Left ventricle myocardium inferior (tissue), 1 donor: Measurements from ENCODE around the gene MTIF2. TPM values are rescaled to one million over a fixed set of nuclear protein-coding genes. Genes with fewer than 3 reads are reported as not detected.
"Not testable (repeated sequence)": the region's sequence is repeated elsewhere in the genome, so short reads cannot be mapped to it uniquely, and the experiment has no call there.

Source experiments
- DNase-seq: peaks from one replicate; pipeline ENCODE4 v3.0.0-alpha.2; 2020
- H3K27ac ChIP-seq: fragments of 200-600 bp; replicated peaks from 2 replicates; pipeline ENCODE4 v1.8.0; 2021
- H3K27me3 ChIP-seq: fragments of 200-600 bp; 2 replicates; pipeline ENCODE4 v1.8.0; 2021; ENCODE audit warnings: low read depth
- H3K36me3 ChIP-seq: fragments of 200-600 bp; 2 replicates; pipeline ENCODE4 v1.8.0; 2021
- H3K4me1 ChIP-seq: fragments of 200-600 bp; 2 replicates; pipeline ENCODE4 v1.8.0; 2021
- H3K4me3 ChIP-seq: fragments of 200-600 bp; 2 replicates; pipeline ENCODE4 v1.8.0; 2021; ENCODE audit warnings: mild to moderate bottlenecking, moderate library complexity
- H3K9me3 ChIP-seq: fragments of 200-600 bp; replicated peaks from 2 replicates; pipeline ENCODE4 v1.8.0; 2021
- intact Hi-C: fragments of 100-400 bp; cut with micrococcal nuclease; formaldehyde crosslinking; loops from one replicate; pipeline ENCODE4 v1.11.0; 2022
- total RNA-seq: library from RNA; stranded (reverse); fragmentation: NEBNext Ultra II Directional; extraction: Animal tissue kit (Norgen Biotek cat#: 25700); gene quantifications from one replicate; pipeline ENCODE4 v1.2.1, GENCODE V29; 2021
- TF ChIP-seq, protein P1 (sequence below): fragments of 200-600 bp; IDR thresholded peaks from 2 replicates; pipeline ENCODE4 v1.8.0; 2021; ENCODE audit warnings: antibody characterized with exemption, mild to moderate bottlenecking, borderline replicate concordance
- donor health status: DM: no; HTN: yes; CAD: no; lungs with severe emphysema.

The MTIF2 gene
- total RNA-seq, 1 donor from 2014 or later: 53.0 TPM

DNA sequence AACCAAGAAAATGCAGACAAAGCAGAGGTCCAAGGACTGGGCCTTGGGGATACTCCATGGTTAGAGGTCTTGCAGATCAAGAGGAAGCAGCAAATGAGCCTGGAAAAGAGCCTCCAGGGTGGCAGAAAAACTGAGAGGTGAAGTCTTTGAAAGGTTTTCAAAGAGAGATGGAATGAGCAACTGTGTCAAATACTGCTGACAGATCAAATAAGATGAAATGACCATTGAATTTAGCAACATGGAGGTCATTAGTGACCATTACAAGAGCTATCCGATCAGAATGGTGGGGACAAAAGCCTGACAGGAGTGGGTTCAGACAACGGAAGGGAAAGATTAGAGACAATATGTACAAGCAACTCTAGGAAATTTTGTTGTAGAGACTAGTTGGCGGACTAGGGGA is 38.5 kb downstream of the MTIF2 start:
- H3K4me1 ChIP-seq: peaks cover 60% of the 10 kb centered on the region
- intact Hi-C loops: no loop called here
- no peak overlapping the region for H3K27ac ChIP-seq
- H3K27me3 ChIP-seq: no peaks in the 10 kb centered on the region
- H3K4me3 ChIP-seq: no peak overlapping the region
- no peaks in the 10 kb centered on the region for H3K9me3 ChIP-seq
- peaks cover 18% of the 10 kb centered on the region for H3K36me3 ChIP-seq
- TF ChIP-seq, protein P1, sequence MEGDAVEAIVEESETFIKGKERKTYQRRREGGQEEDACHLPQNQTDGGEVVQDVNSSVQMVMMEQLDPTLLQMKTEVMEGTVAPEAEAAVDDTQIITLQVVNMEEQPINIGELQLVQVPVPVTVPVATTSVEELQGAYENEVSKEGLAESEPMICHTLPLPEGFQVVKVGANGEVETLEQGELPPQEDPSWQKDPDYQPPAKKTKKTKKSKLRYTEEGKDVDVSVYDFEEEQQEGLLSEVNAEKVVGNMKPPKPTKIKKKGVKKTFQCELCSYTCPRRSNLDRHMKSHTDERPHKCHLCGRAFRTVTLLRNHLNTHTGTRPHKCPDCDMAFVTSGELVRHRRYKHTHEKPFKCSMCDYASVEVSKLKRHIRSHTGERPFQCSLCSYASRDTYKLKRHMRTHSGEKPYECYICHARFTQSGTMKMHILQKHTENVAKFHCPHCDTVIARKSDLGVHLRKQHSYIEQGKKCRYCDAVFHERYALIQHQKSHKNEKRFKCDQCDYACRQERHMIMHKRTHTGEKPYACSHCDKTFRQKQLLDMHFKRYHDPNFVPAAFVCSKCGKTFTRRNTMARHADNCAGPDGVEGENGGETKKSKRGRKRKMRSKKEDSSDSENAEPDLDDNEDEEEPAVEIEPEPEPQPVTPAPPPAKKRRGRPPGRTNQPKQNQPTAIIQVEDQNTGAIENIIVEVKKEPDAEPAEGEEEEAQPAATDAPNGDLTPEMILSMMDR: no peak
- no peak for DNase-seq

DNA sequence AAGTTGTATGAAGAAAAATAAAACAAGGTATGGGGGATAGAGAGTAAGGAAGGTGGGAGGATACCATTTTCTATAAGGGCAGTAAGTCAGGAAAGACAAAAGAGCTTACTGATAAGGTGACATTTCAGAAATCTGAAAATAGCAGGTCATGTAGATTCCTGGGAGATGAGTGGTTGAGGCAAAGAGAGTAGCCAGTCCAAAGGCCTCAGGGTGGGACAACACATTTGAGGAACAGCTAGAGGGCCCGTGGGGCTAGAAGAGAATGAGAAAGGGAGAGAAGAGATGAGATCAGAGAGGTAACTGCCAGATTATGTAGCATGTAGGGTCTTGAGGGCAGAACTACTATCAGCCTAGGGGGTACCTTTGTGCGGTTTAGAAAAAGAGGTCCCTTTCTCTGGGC is 39.8 kb downstream of the MTIF2 start:
- intact Hi-C loops: no loop called here

DNA sequence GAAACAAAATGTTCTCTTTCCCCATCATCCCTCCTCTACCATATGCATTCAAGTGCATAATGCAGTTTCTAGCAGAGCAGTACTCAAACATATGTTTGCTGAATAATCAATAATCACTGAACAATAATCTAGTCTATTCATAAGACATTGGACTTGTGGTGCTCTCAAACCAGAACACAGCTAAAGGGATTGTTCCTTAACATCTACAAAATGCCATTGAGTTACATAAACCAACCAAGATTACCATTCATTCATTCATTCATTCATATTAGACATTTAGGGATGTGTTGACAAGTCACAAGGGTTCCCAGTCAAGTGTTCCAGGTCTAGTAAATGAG is 40.8 kb downstream of the MTIF2 start:
- Histone ChIP-seq H3K36me3 (no peaks in the 10 kb centered on the region), H3K4me1 (peaks cover 57% of the 10 kb centered on the region), H3K4me3 (no peak overlapping the region), H3K9me3 (no peaks in the 10 kb centered on the region), H3K27ac (peak overlapping the region; percentile 39), H3K27me3 (no peaks in the 10 kb centered on the region)
- intact Hi-C loops: no loop called here
- DNase-seq: no peak
- TF ChIP-seq, protein P1: no peak

More for the DNA sequence above, 39.8 kb downstream of the MTIF2 start:
- Histone ChIP-seq H3K27ac (no peak overlapping the region), H3K9me3 (no peaks in the 10 kb centered on the region), H3K4me1 (peaks cover 59% of the 10 kb centered on the region), H3K36me3 (peaks cover 4% of the 10 kb centered on the region), H3K27me3 (no peaks in the 10 kb centered on the region), H3K4me3 (no peak overlapping the region)
- TF ChIP-seq, protein P1: no peak
- DNase-seq: no peak

DNA sequence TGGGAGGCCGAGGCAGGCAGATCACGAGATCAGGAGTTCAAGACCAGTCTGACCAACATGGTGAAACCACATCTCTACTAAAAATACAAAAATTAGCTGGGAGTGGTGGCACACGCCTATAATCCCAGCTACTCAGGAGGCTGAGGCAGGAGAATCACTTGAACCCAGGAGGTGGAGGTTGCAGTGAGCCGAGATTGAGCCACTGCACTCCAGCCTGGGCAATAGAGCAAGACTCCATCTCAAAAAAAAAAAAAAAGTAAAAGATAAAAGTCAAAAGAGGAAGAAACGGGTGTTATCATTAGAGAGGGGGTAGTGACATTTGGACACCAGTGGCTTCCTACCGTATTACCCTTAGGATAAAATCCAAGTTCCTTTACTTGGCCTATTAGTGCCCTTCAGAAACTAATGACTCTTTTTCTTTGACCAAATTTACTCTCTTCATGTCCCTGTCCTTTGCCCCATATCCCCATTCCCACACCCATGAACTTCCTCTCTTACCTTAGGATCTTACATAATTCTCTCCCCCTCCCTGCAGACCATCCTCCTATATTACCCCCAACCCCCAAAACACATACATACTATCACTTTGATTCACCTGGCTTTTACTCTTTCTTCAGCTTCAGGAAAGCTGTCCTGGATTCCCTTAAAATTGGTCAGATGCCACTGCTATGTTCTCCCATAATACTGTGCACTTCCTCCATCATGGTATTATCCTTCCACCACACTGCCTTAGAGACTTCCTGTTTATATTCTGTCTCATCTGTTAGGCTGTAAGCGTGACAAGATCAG is 41.4 kb downstream of the MTIF2 start:
- H3K9me3 ChIP-seq, H3K27me3 ChIP-seq, DNase-seq, intact Hi-C loops, H3K36me3 ChIP-seq, H3K4me3 ChIP-seq: not testable (repeated sequence)
- peaks cover 57% of the 10 kb centered on the region for H3K4me1 ChIP-seq
- H3K27ac ChIP-seq: peak overlapping the region; percentile 39

DNA sequence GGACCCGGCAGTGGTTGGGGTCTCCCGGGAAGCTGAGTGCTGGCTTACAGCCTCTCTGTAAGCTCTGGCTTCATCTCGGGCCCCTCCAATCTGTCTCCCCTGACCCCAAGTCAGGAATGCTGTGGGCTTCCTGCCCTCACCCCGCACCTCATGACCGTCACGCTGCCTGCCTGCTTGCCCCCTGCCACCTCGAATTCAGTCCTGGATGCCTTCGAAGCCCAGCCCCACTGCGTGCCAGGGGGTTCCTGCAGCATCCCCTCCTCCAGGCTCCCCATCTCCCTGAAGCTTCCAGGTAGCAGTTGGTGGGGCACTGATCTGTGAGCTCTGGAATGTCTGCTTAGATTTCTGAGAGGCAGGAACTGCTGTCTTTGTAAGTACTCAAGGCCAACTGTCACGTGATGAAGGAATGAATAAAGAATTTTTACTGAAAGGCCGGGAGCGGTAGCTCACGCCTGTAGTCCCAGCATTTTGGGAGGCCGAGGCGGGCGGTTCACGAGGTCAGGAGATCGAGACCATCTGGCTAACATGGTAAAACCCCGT is 43.5 kb downstream of the MTIF2 start:
- Histone ChIP-seq H3K4me1 (peaks cover 49% of the 10 kb centered on the region), H3K4me3 (no peak overlapping the region), H3K36me3 (no peaks in the 10 kb centered on the region), H3K9me3 (no peaks in the 10 kb centered on the region), H3K27ac (no peak overlapping the region), H3K27me3 (no peaks in the 10 kb centered on the region)
- TF ChIP-seq, protein P1: no peak
- no peak for DNase-seq
- intact Hi-C loops: no loop called here

DNA sequence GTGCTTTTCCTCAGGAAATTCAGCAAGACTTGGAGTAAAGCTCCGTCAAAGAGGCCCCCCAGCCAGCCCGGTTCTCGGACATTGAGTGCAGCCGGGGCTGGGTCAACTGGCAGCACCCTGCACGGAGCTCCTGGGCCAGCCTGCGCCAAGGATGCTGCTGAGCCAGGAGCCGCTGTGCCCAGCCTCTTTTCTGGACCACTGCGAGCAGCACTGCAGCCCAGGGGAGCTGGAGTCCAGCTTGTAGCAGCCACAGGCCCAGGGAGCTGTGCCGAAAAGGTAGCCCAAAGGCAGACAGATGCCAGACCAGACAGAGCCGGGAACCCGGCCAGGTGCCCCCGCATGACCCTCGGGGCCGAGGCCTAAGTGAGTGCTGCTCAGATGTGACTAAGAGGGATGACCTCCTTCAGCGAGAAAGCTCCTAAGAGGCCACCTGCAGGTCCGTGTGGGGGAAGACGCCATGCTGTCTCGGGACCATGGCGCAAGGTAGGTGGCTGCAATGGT is 44.2 kb downstream of the MTIF2 start:
- intact Hi-C loops: no loop called here
- H3K27me3 ChIP-seq: no peaks in the 10 kb centered on the region
- peak overlapping the region; percentile 93 for H3K27ac ChIP-seq
- no peaks in the 10 kb centered on the region for H3K36me3 ChIP-seq
- no peaks in the 10 kb centered on the region for H3K9me3 ChIP-seq
- no peak for DNase-seq
- TF ChIP-seq, protein P1: no peak
- H3K4me1 ChIP-seq: peaks cover 49% of the 10 kb centered on the region
- H3K4me3 ChIP-seq: no peak overlapping the region
